Cardiac septum (tissue), 1 donor: ENCODE results near the gene RRP12. TPM values are rescaled to one million over a fixed set of nuclear protein-coding genes. Genes with fewer than 3 reads are reported as not detected.
"Not testable (repeated sequence)": the region's sequence is repeated elsewhere in the genome, so short reads cannot be mapped to it uniquely, and the experiment has no call there.

ENCODE experiments used
- DNase-seq: peaks from one replicate; pipeline ENCODE4 v3.0.0-alpha.2; 2020; ENCODE audit warnings: low spot score
- intact Hi-C: fragments of 100-400 bp; cut with DNase I; formaldehyde crosslinking; loops from one replicate; pipeline ENCODE4 v1.14.0; 2022
- total RNA-seq: library from RNA; stranded (reverse); fragmentation: NEBNext Ultra II Directional; extraction: Animal tissue kit (Norgen Biotek cat#: 25700); gene quantifications from one replicate; pipeline ENCODE4 v1.2.1, GENCODE V29; 2021
- donor health status: DM: no; HTN: no; CAD: no.

The RRP12 gene
- total RNA-seq, 1 donor from 2014 or later, result 23.5 TPM

DNA sequence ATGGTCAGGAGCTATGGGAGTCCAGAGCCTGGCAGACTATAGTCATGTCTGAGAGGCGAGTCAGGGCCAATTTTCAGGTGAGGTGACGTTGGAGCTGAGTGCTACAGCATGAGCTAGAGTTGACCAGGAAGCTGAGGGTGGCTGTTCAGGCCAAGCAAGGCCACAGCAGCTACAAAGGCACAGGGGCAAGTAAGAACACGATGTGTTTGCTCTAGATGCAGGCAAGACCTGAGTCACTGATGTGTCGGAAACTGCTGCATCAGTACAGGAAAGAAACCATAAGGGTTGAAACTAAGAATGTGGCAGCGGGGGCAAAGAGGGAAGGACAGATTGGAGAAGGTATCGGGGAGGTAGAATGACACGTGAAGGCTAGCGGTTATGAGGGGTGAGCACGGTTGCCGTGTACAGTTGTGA is 11.8 kb upstream of the RRP12 start:
- intact Hi-C loops, result no loop called here
- no peak for DNase-seq

DNA sequence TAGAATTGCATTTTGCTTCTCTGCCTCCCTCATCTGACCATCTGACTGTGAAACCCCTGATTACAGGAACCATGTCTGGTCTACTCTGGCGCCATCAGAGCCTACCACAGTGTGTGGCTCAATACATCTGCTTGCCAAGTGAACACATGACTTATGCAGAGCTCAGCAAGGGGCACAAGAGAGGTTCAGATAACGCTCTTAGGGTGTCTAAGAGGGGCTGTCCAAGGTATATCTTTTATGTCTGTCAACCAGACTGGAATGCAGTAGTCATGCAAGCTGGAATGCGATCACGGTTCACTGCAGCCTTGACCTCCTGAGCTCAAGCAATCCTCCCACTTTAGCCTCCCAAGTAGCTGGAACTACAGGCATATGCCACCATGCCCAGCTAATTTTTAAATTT is 10.3 kb upstream of the RRP12 start:
- intact Hi-C loops, result no loop called here
- DNase-seq, result no peak

DNA sequence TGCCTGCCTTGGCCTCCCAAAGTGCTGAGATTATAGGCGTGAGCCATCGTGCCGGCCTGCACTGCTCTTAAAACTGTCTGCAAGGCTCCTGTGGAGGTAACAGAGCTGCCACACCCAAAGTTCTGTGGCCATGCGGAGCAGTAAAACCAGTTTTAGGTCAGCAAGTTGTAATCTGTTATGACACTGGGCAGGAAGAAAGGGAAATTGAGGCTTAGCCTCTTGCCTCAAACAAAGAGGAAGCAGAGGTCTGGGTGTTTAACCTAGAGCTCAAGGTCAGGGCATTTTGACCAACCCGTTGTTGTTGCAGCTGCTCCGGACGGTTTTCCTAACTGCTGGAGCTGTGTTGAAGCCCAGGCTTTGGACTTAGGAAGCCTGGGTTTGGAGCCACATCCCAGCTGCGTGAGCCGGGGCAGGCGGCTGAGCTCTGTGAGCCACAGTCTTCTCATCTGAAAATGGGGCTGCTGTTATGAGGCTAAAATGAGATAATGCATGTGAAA is 7.4 kb upstream of the RRP12 start:
- intact Hi-C loops, result loop anchor here (10.0 kb wide), 1 partner anchor 146 kb away; no protein-coding TSS in a partner anchor
- no peak for DNase-seq

DNA sequence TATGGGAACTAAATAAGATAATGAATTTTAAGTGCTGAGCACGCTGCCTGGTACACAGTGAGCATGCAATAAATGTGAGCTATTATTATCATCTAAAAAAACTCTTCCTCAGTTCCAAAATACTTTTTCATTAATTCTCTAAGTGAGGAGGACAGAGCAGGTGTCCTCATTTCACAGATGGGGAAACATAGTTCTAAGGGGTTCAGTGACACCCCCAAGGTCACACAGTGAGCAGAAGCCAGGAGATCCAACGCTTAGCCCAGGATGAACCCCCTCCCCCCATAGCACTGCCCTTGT is 6.8 kb upstream of the RRP12 start:
- intact Hi-C loops, result loop anchor here (2.0 to 10.0 kb wide), 2 partner anchors 147 to 205 kb away; no protein-coding TSS in a partner anchor
- DNase-seq, result no peak

DNA sequence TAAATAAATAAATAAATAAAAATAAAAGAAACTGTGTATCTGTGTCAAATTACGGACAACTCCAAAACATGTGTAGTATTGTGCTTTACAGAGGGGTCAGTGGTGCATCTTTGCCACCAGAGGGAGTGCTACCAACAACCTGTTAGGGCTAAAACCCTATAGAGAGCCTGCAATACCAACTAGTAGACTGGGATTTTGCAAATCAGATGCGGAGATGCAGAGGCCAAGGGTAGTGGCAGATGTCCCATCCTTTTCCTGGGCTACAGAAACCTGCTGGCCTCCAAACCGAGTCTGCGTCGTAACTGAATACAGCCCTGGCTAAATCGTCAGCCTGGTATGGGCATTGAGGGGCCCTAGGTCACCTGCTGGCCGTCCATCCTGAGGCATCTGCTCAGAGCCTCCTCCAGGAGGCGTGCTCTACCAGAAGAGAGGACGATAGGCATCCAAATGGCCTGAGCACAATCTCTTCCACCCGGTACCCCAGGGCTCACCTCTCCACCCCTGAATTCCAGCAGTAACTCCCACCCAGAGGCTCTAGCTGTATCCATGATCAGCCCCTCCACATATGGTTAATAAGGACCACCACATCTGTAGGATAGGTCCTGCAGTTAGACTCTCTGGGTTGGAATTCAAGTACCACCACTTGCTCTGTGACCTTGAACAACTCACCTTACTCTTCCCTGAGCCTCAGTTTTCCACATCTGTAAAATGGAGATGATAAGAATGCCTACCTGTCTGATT is 6.2 kb upstream of the RRP12 start:
- intact Hi-C loops, result loop anchor here (2.0 to 10.0 kb wide), 2 partner anchors 147 to 205 kb away; no protein-coding TSS in a partner anchor
- peak; percentile 84 for DNase-seq

DNA sequence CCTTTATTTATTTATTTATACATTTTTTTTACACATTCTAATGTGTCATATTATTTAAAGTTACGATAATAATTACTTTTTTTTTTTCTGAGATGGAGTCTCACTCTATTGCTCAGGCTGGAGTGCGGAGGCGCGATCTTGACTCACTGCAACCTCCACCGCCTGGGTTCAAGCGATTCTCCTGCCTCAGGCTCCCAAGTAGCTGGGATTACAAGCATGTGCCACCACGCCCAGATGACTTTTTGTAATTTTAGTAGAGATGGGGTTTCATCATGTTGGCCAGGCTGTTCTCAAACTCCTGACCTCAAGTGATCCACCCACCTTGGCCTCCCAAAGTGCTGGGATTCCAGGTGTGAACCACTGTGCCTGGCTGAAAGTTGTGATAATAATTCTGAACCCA is 5.3 kb upstream of the RRP12 start:
- DNase-seq, result not testable (repeated sequence)
- intact Hi-C loops, result loop anchor here (2.0 to 10.0 kb wide), 2 partner anchors 148 to 206 kb away; no protein-coding TSS in a partner anchor

DNA sequence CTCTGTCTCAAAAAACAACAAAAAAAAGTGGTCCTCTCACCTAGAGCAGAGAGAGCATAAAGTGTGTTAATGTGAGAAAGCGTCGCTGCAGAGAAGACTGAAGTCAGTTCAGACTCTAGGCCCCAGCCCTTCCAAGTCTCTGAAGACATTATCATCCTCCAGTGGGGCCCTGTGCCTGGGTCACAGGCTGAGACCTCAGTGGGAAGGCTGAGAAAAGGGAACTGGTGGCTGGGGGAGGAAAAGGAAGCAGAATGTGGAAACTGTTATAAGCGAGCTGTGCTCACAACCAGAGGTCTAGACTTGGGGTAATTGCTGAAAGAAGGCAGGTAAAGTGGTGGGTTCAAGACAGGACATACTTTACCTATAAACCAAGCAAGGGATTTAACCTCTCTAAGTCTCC is 4.9 kb upstream of the RRP12 start:
- intact Hi-C loops, result loop anchor here (2.0 to 10.0 kb wide), 2 partner anchors 149 to 207 kb away; no protein-coding TSS in a partner anchor
- DNase-seq, result no peak

DNA sequence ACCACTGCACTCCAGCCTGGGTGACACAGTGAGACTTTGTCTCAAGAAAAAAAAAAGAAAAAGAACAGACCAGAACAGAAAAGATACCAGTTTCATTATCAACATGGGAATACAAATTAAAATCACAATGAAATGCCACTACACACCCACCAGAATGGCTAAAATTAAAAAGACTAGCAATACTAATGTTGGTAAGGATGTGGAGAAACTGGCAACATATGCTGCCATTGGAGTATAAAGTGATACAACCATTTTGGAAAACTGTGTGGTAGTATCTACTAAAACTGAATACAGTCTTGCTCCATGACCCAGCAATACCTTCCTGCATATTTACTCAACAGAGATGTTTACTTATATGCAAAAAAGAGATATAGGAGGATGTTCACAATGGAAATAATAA is 2.9 kb upstream of the RRP12 start:
- intact Hi-C loops, result loop anchor here (10.0 kb wide), 1 partner anchor 151 kb away; no protein-coding TSS in a partner anchor
- no peak for DNase-seq

DNA sequence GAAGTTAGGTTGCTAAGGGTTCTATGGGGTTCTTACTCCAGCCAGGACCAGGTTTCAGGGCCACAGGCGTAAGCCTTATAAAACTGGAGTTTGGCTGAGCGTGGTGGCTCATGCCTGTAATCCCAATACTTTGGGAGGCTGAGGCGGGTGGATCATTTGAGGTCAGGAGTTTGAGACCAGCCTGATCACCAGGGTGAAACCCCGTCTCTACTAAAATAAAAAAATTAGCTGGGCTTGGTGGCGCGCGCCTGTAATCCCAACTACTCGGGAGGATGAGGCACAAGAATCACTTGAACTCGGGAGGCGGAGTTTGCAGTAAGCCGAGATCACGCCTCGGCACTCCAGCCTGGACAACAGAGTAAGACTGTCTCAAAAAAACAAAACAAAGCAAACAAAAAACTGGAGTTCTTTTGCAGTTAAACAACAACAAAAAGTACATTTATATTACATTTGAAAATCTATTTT is 347 bp upstream of the RRP12 start:
- intact Hi-C loops, result loop anchor here (10.0 kb wide), 1 partner anchor 153 kb away; no protein-coding TSS in a partner anchor
- DNase-seq, result no peak

DNA sequence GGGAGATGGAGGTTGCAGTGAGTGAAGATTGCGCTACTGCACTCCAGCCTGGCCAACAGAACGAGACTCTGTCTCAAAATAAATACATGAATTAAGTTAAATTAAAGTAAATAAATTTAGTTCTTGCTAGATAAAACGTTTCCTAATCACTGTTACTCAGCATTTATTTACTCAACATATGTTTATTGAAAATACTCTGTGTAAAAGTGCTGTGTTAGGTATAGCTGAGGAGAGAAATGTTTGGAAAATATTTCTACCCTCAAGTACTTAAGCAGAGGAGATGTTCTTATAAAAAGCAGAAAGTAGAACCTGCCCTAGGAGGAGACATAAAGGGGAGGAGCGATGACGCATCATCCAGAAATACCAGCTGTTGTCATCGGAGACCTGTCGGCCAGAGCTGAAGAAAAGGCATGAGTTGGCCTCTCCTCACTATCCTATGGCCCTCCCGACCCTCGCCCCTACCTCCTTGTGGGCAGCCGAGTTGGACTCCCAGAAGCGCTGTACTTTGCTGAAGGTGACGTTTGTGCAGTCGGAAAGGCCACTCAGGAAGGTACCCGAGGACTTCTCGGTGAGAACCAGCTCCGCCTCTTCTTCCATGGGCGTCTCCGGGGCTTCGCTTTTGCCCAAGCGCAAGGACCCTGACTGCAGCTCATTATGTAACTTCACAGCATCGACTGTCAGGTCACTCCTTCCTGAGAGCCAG is 1.1 kb downstream of the RRP12 start:
- intact Hi-C loops, result loop anchor here (10.0 kb wide), 1 partner anchor 155 kb away; no protein-coding TSS in a partner anchor
- DNase-seq, result no peak

DNA sequence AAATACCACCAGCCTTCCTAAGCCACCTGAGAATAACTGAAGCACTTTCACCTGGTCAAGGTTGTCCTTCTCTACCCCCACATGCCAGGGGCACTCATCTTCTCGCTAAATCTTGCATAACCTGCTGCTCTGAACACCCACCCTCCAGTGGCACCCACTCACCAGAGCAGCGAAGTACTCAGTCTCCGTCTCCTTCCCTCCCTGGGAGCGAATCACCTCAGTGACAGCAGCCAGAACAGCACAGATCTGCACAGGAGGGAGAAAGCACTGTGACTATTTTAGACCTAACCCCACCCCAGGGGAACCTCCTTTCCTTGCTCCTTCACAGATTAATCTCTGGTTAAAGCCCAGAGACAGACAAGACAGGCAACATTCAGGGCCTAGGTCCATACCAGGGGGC is 5.1 kb downstream of the RRP12 start:
- intact Hi-C loops, result no loop called here

DNA sequence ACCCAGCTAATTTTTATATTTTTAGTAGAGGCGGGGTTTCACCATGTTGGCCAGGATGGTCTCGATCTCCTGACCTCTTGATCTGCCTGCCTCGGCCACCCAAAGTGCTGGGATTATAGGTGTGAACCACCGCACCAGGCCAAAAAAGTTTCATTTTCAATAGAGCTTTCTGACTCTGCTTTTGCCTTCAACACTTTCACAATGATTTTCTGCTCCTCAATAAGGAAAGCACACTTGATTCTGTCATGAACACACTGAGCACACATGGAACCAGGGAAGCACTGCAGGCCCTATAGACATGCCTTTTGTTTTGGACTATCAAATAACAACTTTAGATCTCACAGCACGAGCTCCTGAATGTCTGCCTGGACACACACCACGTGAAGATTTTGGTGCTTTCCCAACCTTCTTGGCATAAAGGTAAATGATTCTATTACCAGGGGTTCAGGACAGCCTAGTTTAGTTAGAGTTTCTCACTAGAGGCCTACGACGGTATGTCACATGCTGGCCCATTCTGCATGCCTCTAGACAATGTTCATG is 8.0 kb downstream of the RRP12 start:
- intact Hi-C loops, result no loop called here
- DNase-seq, result no peak

More for the DNA sequence above, 5.1 kb downstream of the RRP12 start:
- no peak for DNase-seq

DNA sequence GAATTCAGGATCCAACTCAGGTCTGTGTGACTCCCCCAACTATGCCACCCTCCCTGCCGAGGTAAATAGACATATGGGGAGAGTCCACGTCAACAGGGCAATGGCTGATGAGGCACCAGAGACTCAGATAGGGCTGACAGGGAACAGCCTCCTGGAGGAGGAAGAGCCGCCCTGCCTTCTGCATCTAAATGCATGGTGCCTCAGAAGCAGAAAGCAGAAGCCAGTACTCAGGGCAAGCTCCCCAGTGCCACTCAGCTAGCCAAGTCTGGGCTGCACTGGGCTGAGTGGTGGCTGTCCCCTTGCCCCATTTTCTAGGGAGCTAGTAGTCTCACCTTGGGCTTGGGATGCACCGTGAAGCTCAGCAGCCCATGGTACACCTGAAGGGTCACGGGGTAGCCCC is 11.0 kb downstream of the RRP12 start:
- intact Hi-C loops, result no loop called here
- no peak for DNase-seq

DNA sequence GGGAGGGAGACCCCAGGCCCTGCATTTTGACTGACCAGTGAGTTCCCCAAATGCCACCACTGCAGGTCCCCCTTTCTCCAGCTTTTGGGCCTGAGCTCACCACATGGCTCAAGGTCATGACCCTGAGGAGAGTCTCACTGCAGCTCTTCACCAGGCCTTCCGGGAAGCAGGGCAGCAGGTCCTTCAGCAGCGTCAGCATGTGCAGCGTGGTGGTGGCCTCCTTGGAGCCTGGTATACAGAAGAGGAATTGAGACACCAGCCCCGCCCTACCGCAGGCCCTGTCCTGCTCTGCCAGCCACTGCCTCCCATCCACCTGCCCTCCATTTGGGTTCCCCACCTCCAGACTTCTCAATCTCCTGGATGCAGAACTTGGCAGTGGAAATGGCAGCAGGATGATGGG is 13.0 kb downstream of the RRP12 start:
- intact Hi-C loops, result no loop called here
- DNase-seq, result no peak

DNA sequence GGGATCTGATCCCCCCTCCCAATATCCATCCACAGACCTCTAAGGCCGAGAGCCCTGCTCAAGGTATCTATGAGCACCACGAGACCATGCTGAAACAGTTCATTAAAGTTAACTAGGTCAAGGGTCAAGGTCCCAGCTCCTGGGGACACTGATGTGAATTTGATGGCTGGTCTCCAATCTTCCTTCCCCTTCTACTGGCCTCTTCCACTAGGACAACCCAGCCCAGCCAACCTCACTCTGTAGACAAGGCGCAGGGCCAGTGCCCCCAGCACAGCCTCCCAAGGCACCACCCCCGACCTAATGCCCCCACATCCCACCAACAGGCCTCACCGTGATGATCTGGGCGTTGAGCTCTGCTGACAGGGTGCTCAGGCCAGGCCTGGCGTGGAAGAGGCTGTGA is 15.6 kb downstream of the RRP12 start:
- no peak for DNase-seq

DNA sequence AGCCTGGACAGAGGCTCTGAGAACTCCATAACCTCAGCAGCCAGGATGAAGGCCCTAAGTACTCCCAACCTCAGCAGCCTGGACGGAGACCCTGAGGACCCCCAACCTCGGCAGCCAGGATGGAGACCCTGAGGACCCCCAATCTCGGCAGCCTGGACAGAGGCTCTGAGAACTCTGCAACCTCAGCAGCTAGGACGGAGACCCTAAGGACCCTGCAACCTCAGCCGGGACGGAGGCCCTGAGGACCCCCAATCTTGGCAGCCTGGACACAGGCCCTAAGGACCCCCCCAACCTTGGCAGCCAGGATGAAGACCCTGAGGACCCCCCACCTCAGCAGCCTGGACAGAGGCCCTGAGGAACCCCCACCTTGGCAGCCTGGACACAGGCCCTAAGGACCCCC is 16.5 kb downstream of the RRP12 start:
- intact Hi-C loops, result no loop called here
- DNase-seq, result no peak

More for the DNA sequence above, 15.6 kb downstream of the RRP12 start:
- intact Hi-C loops, result no loop called here

DNA sequence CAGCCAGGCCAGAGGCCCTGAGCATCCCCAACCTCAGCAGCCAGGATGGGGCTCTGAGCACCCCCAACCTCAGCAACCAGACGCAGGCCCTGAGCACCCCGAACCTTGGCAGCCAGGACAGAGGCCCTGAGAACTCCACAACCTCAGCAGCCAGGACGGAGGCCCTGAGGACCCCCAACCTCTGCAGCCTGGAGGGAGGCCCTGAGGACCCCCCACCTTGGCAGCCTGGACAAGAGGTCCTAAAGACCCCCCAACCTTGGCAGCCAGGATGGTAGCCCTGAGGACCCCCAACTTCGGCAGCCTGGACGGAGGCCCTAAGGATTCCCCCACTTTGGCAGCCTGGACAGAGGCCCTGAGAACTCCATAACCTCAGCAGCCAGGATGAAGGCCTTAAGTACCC is 17.0 kb downstream of the RRP12 start:
- no peak for DNase-seq
- intact Hi-C loops, result no loop called here

DNA sequence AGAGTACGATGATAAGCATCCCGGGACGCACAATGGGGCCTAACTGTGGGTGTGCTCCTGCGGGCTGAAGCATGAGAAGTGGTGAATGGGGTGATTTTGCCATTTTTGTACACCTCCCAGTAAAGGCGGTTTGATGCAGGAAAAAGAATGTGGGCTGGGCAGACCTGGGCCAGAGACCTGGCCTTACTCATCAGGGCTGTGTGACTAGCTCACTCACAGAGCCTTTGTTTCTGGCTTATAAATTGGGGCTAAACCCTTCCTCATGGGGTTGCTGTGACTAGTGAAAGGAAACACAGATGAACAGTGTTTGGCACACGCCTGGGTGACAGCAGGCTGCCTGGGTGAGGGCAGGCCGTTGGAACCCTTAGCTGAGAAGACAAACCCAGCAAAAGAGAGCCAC is 18.0 kb downstream of the RRP12 start:
- DNase-seq, result no peak
- intact Hi-C loops, result no loop called here

DNA sequence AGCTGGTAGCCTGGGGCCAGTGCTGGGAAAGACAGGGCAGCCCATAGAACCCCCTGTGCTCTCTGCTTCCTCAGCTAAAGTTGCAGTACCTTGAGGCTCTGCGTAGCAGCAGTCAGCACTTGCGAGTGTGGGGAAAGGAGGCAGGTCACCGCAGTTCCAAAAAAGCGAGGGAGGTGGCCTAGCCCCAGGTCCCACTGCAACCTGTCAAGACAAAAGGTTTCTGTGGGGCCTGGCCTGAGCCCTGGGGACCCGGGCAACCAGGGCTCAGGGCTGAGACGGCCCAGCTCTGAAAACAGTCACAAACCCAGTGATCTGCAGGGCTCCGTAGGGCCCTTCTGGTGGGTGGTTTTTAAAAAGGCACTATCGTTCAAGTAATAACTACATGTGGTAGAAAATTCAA is 19.5 kb downstream of the RRP12 start:
- DNase-seq, result no peak
- intact Hi-C loops, result no loop called here

DNA sequence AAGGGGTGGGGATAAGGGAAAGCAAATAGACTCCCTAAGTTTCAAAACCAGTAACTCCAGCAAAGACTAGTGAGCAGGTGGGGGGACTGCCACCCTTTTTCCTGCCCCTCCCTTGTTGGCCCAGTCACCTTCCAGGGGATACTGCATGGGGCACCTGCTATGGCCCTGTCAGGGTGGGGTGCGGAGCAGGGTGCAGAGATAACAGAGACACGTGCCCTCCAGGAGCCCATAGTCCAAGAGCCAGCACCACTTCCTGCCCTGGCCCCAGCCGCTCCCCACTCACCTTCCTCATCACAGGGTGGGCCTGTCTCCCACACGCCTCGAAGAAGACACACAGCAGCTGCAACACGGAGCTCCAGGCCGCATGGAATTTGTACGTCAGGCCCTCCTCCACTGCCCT is 20.6 kb downstream of the RRP12 start:
- DNase-seq, result no peak
- intact Hi-C loops, result no loop called here
